GM12873 (cell line): Measurements from ENCODE around the gene TP53BP2.

ENCODE experiments used
- CTCF ChIP-seq: IDR thresholded peaks from 2 replicates; pipeline ENCODE4 v1.5.1; 2012; ENCODE audit warnings: low read depth, mild to moderate bottlenecking, moderate library complexity, low read length, control low read depth; ENCODE audit not compliant: insufficient read depth; ENCODE audit errors: missing control alignments

The TP53BP2 gene

GRCh38 chr1:223788746-223789415 is 56.9 kb downstream of the TP53BP2 start:
- TF ChIP-seq CTCF = no peak

GRCh38 chr1:223785808-223786207 is 59.9 kb downstream of the TP53BP2 start:
- TF ChIP-seq CTCF = no peak

GRCh38 chr1:223784541-223784940 is 61.2 kb downstream of the TP53BP2 start:
- no peak for TF ChIP-seq CTCF

GRCh38 chr1:223783676-223784075 is 62.1 kb downstream of the TP53BP2 start:
- no peak for TF ChIP-seq CTCF

- no peak for TF ChIP-seq CTCF
These were observed 64.8 kb downstream of the TP53BP2 start for GRCh38 chr1:223780949-223781348.

- no peak for TF ChIP-seq CTCF
These were observed 65.4 kb downstream of the TP53BP2 start for GRCh38 chr1:223780318-223780717.

- no peak for TF ChIP-seq CTCF
These were observed 68.8 kb downstream of the TP53BP2 start for GRCh38 chr1:223776826-223777454.
